Testis (tissue), 2 donors: ENCODE data around the gene ORM1.

Experiments
- CTCF ChIP-seq, 3 experiments: fragments of 450-650 bp in 2 of 3; fragments of 200-600 bp in 1 of 3; sonication (generic) in 1 of 3; IDR thresholded peaks; one replicate each; pipeline ENCODE4 v1.5.1; 2016 to 2019; ENCODE audit warnings: antibody characterized with exemption in 3 of 3, mild to moderate bottlenecking in 2 of 3, moderate library complexity in 1 of 3
- POLR2A ChIP-seq: fragments of 450-650 bp; IDR thresholded peaks from one replicate; pipeline ENCODE4 v1.6.1; 2017; ENCODE audit warnings: antibody characterized with exemption, mild to moderate bottlenecking, moderate library complexity

GRCh38 chr9:114315723-114316363 lies 7.1 kb upstream of the ORM1 start:
- no peak for TF ChIP-seq CTCF (IDR thresholded peaks at IDR 0.05)
- TF ChIP-seq POLR2A = no peak
